AG04450 (cell line): ENCODE results near the gene LYPD3. TPM values are rescaled to one million over a fixed set of nuclear protein-coding genes. Genes with fewer than 3 reads are reported as not detected.

ENCODE experiments used
- polyA plus RNA-seq: library from polyadenylated mRNA; depleted of rRNA; stranded (reverse); fragments of >200 nt; gene quantifications from 2 replicates; pipeline ENCODE4 v1.2.3, GENCODE V29; 2011; rRNA removed

LYPD3 gene
- polyA plus RNA-seq, 1 experiment: 0.60 TPM

Other genes with a start within 250 kb of the LYPD3 start
- gene PSG9, start 196.1 kb downstream of the LYPD3 start, polyA plus RNA-seq: 0.79 and 1.1 TPM in 2 replicates
- gene CD177, start 111.9 kb downstream of the LYPD3 start, polyA plus RNA-seq: 0.19 and 0.41 TPM in 2 replicates
- gene TEX101, start 50.7 kb downstream of the LYPD3 start, polyA plus RNA-seq: not detected in 2 replicates
- 4.2 and 5.9 TPM in 2 replicates for gene PHLDB3, start 39.1 kb upstream of the LYPD3 start, polyA plus RNA-seq
- 104 and 130 TPM in 2 replicates for gene ETHE1, start 61.6 kb upstream of the LYPD3 start, polyA plus RNA-seq
- 0.16 and 0.17 TPM in 2 replicates for gene ZNF575, start 67.6 kb upstream of the LYPD3 start, polyA plus RNA-seq
- 15.2 and 17.7 TPM in 2 replicates for gene XRCC1, start 109.9 kb upstream of the LYPD3 start, polyA plus RNA-seq
- 1.8 and 2.7 TPM in 2 replicates for gene PINLYP, start 110.2 kb upstream of the LYPD3 start, polyA plus RNA-seq
- 11.2 and 11.6 TPM in 2 replicates for gene IRGQ, start 130.5 kb upstream of the LYPD3 start, polyA plus RNA-seq
- gene ZNF576, start 131.0 kb upstream of the LYPD3 start, polyA plus RNA-seq: 9.3 and 11.3 TPM in 2 replicates
- 0.07 and 0.12 TPM in 2 replicates for gene SRRM5, start 146.5 kb upstream of the LYPD3 start, polyA plus RNA-seq
- 18.7 and 23.2 TPM in 2 replicates for gene ZNF428, start 154.0 kb upstream of the LYPD3 start, polyA plus RNA-seq
- gene CADM4, start 174.2 kb upstream of the LYPD3 start, polyA plus RNA-seq: 3.7 and 5.3 TPM in 2 replicates
- gene PLAUR, start 204.6 kb upstream of the LYPD3 start, polyA plus RNA-seq: 75.5 and 89.9 TPM in 2 replicates